ENCODE measurements around the gene FES.
"Not testable (repeated sequence)": the region's sequence is repeated elsewhere in the genome, so short reads cannot be mapped to it uniquely, and the experiment has no call there.

Gene FES

GRCh38 chr15:90911906-90912769 is 27.8 kb downstream of the FES start:
- no peak for DNase-seq

DNA sequence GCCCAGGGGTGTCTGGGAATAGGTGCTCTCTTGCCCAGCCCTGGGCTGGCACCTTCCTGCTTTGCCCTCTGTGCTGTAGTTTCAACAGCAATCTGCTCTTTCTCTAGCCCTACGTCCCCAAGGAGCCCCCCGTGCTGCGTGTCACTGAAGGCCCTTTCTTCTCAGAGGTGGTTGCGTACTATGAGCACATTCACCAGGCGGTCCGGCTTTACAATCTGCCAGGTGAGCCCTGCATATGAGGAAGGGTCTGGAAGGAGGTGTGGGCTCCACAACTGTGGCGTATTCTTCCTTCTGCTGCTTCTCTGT is 28.4 kb downstream of the FES start:
- no peak for DNase-seq

DNA sequence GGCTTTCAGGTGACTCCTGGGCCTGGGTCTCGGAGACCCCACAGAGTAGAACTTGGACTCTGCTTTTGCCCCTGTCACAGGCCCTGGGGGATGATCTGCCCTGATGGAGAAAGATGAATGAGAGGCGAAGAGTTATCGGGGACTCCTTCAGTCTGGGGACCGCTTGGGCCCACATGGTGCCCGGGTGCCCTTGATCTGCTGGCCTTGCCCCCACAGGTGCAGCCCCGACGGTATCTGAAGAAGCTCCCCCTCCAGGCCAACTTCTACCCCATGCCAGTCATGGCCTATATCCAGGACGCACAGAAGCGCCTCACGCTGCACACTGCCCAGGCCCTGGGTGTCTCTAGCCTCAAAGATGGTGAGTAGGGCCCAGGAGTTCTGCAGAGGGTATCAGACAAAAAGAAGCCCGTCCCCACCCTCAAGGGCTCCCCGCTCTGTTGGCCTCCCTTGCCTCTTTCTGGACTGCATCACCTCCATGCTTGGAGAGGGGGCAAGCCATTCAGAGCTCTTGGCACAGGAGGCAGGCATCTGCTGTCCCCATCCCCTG is 29.2 kb downstream of the FES start:
- DNase-seq: no peak

DNA sequence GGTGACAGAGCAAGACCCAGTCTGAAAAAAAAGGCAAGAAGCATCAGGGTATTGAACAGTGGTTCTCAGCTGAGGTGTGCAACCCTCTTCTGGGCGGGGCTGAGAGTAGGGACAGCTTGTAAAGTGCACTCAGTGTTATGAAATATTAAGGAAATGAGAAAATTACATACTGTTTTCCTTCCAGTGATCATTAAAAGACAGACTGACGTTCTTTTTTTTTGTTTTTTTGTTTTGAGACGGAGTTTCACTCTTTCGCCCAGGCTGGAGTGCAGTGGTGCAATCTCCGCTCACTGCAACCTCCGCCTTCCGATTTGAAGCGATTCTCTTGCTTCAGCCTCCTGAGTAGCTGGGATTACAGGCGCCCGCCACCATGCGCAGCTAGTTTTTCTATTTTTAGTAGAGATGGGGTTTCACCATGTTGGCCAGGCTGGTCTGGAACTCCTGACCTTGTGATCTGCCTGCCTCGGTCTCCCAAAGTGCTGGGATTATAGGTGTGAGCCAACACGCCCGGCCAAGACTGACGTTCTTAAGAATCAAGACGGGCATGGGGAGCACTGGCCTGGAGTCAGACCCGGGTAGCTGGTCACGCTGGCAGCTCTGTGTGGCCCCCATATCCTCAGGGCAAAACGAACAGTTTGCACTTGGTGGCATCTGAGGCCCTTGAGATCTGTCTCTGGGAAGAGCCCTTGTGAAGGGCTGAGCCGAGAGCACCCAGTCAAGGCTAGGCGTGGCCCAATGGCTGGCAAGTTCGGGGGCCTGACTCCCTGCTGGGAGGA is 30.2 kb downstream of the FES start:
- no peak for DNase-seq

DNA sequence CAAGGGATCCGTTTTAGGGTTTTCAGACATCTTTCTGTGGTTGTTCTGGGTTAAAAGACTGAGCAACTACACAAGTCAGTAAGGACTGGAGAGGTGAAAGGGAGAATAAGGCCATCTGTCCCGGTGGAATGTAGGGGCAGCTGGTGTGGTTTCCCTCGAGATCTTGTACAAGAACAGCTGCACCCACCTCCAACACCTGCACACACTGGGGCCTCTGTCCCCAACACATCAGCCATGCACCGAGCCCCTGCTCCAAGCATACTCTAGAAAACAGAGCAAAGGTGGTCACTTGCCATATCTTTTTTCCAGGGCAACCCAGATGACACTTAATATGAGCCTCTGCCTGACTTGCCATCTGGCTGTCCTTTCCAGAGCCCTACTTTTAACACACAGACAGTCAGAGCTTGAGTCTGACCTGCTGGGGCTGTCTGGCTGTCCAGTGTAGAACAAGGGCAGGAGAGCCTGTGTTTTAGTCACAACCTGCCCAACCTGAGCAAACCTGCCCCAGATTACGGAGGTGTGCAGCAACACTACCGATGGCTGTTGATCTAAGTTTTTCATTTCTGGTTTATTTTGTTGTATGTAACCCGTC is 31.0 kb downstream of the FES start:
- DNase-seq: no peak

- no peak for DNase-seq
Observed at GRCh38 chr15:90915808-90916440, 31.6 kb downstream of the FES start.

DNA sequence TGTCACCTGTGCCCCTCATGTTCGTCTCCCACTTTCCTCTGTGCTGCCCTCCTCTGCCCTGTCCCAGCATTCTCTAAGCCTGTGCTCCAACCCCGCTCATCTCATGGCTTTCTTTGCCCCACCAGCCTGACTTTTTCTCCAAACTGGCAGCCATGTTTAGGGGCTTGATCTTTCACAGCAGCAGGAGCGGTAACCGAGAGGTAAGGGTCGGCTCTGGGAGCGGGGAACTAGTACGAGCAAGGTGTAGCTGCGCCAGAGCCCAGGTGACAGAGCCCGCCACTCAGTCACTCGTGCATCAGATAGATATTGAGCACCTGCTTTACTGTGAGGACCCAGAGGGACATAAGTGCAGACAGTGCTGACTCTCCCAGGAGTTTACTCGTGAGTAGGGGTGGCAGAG is 32.2 kb downstream of the FES start:
- no peak for DNase-seq

DNA sequence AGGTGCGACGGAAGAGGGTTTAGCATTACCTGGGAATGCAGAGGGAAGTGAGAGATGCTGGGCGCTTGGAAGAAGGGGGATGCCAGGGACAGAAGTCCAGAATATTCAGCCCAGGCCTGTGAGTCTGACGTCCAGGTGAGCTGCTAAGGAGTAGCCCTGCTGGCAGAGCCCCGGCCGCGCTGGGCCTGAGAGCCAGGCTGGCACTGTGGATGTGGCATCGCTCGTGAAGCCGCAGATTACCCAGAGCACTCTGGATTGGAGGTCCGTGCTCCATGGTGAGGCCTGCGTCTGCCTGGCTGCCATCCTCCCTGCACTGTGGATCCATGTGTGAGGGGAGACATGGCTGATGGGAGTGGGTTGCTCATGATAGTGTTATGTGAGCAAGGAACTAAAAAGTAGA is 33.3 kb downstream of the FES start:
- no peak for DNase-seq

DNA sequence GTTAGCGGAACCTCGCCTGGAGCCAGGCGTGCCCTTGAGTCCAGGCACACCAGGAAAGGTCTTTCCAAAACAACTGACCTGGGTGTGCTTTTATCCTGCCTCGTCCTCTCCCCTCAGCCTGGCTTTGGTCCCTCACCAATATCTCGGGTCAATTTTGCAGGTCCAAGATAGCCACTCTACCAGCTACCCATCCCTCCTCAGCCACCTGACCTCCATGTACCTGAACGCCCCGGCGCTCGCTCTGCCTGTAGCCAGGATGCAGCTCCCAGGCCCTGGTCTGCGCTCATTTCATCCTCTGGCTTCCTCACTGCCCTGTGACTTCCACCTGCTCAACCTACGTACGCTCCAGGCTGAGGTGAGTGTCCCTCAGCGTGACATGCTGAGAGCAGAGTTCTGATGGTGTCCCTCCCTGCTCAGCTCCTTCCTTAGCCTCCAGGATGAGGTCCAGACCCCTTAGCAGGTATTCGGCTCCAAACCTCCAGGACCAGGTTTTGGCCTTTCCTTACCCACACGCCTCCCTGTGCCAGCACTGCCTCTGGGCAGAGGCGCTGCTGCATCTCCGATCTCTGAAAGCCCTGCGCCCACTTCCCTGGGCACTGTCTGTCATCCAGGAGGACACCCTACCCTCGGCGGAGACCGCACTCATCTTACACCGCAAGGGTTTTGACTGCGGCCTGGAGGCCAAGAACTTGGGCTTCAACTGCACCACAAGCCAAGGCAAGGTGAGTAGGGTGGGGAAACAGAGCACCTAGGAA is 33.9 kb downstream of the FES start:
- DNase-seq: no peak

DNA sequence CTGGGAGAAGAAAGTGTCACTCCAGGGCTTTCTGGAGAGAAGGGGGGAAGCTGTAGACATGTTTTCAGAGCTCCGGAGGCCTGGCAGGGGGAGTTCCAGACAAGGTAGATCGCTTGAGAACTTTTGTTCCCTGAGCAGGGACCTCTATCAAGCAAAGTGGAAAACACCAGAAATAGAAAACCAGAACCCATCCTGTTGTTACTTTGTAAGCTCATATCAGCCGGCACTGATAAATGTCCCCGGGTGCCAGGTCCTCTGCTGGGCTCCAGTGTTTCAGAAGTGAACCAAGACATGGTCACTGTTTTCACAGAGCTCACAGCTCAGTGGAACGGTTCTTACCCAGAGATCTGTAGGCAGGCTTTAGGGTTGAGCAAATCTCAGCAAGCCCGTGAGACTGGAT is 34.5 kb downstream of the FES start:
- no peak for DNase-seq

GRCh38 chr15:90921887-90922286 is 37.6 kb downstream of the FES start:
- DNase-seq: no peak

DNA sequence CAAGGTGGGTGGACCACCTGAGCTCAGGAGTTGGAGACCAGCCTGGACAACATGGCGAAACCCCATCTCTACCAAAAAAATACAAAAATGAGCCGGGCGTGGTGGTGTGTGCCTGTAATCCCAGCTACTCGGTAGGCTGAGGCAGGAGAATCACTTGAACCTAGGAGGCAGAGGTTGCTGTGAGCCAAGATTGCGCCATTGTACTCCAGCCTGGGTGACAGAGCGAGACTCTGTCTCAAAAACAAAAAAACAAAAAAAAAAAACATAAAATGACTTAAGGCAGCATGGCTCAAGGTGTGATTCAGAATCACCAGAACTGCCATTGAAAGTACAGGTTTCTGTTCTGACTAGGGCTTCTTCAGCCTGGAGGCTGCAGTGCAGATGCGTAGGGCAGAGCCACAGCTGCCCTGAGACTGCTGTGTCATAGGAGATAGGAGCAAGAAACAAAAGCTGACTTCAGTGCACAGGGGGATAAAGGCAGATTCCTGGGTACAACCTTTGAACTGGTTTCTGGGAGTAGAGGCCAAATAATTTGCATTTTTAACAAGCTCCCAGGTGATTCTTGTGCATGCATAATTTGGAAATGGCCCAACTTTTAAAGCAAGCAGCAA is 38.5 kb downstream of the FES start:
- peak; percentile 52 for DNase-seq

- peak; percentile 36 for DNase-seq
Observed at GRCh38 chr15:90924375-90924774, 40.1 kb downstream of the FES start.

DNA sequence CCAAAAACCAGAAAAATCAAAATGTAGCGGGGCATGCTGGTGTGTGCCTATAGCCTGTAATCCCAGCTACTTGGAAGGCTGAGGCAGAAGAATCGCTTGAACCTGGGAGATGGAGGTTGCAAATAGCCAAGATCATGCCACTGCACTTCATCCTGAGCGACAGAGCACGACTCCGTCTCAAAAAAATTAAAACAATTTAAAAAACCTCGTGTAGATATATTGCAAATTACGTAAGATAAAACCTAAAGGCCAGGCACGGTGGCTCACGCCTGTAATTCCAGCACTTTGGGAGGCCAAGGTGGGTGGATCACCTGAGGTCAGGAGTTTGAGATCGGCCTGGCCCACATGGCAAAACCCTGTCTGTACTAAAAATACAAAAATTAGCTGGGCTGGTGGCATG is 42.5 kb downstream of the FES start:
- DNase-seq: not testable (repeated sequence)

DNA sequence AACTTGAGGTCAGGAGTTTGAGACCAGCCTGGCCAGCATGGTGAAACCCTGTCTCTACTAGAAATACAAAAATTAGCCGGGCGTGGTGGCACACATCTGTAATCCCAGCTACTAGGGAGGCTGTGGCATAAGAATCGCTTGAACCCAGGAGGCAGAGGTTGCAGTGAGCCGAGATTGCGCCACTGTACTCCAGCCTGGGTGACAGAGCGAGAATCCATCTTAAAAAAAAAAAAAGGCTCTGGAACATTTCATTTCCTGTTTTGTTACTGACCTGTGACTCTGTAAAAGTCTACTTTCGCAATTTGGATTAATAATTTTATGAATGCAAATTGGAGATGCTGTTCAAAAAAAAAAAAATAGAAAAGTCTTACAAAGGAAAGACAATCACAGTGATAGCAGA is 43.8 kb downstream of the FES start:
- not testable (repeated sequence) for DNase-seq

DNA sequence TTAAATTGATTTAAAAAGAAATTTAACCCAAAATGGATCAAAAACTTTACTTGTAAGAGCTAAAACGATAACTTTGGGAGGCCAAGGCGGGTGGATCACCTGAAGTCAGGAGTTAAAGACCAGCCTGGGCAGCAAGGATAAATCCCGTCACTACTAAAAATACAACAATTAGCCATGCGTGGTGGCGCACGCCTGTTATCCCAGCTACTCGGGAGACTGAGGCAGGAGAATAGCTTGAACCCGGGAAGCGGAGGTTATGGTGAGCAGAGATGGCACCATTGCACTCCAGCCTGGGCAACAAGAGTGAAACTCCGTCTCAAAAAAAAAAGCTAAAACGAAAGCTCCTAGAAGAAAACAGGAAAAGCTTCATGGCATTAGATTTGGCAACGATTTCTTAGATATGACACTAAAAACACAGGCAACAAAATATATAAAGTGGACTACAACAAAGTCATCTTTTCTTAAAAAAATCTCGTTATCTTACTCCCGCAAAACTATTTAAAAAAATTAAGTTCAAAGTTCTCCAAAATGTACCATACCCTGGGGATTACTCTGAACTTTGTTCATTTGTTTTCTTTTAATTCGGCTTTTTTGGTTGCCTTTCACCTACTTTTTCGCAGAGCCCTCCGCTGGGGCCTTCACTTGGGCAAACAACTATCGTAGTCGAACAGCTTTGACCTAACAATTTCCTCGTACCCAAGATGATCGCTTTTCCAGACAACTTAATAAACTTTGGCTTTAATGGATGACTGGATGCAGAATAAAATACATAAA is 45.1 kb downstream of the FES start:
- DNase-seq: no peak

DNA sequence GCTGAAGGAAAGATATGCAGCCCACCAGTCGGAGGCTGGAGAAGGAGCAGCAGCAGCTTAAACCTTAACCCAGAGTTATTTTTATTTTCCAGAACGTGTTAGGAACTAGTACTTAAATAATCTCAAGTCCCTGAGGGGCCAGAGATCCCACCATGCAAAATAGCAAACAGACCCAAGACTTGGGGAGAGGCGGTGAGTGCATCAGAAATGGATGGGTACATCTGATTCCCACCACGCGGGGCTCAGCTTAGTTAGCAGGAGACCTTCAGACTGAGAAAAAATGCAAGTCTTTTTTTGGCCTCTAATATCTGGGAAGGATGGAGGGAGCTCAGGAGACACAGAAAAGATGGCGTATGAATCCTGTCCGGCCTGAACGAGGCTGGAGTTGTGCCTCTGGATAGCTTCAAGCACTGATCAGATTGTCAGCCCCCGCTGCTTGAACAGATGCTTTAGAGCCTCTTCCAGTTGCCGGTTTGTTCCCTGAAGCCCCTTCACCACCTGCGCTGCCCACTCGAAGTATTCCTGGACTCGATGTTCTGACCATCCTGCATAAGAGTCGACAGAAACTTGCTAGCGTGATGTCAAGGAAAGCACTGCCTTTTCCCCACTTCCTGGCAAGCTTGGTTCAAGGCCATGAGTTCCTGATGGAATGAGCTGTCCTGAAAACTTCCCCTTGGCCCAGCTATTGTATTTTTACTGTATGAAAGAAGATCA is 46.7 kb downstream of the FES start:
- DNase-seq: peak; percentile 22

- DNase-seq: no peak
Observed at GRCh38 chr15:90931575-90931827, 47.2 kb downstream of the FES start.

- peak; percentile 95 for DNase-seq
Observed at GRCh38 chr15:90931828-90932659, 47.7 kb downstream of the FES start, which contains the start of gene HDDC3. Gene HDDC3 (minus strand): TSS chr15:90932549. CDS start chr15:90932540, 9 bp downstream.

GRCh38 chr15:90932660-90932991 is 48.3 kb downstream of the FES start:
- no peak for DNase-seq

Data from stimulated activated CD4-positive, alpha-beta T cell treated with anti-CD3 and anti-CD28 coated beads, Interleukin-15, amount 100 ng/mL, for 24 hours (primary cell).